SIG-M5 treated with dmso at 0.1 percent for 504 hours (cell line): ENCODE measurements around the gene EN2.

Experiments used
- DNase-seq: peaks from one replicate; lab custom pipeline; 2025; ENCODE audit not compliant: unreplicated experiment; lab: John Stamatoyannopoulos, UW

Gene EN2

GRCh38 chr7:155450558-155450969, 7.4 kb upstream of the EN2 start:
- no peak for DNase-seq

- DNase-seq, result no peak
Measured at GRCh38 chr7:155450970-155451801, 6.7 kb upstream of the EN2 start.

- DNase-seq, result no peak
Measured at GRCh38 chr7:155451840-155452239, 6.1 kb upstream of the EN2 start.

- DNase-seq, result no peak
Measured at GRCh38 chr7:155452505-155453295, 5.2 kb upstream of the EN2 start.

- DNase-seq, result no peak
Measured at GRCh38 chr7:155453296-155454182, 4.4 kb upstream of the EN2 start.

GRCh38 chr7:155454183-155455112, 3.5 kb upstream of the EN2 start:
- no peak for DNase-seq

- no peak for DNase-seq
Measured at GRCh38 chr7:155455132-155455693, 2.7 kb upstream of the EN2 start.

- no peak for DNase-seq
Measured at GRCh38 chr7:155455776-155456737, 1.9 kb upstream of the EN2 start.

GRCh38 chr7:155456738-155457543, 988 bp upstream of the EN2 start:
- no peak for DNase-seq

GRCh38 chr7:155457544-155458110, 302 bp upstream of the EN2 start:
- DNase-seq, result no peak

GRCh38 chr7:155458878-155459699, 1.2 kb downstream of the EN2 start:
- no peak for DNase-seq

GRCh38 chr7:155459700-155460461, 2.0 kb downstream of the EN2 start:
- no peak for DNase-seq

GRCh38 chr7:155460926-155461613, 3.1 kb downstream of the EN2 start:
- DNase-seq, result no peak

- DNase-seq, result no peak
Measured at GRCh38 chr7:155461631-155462030, 3.7 kb downstream of the EN2 start.

GRCh38 chr7:155462163-155462735, 4.3 kb downstream of the EN2 start:
- DNase-seq, result no peak
